Ishikawa (cell line): ENCODE measurements around the gene VPS51.

ENCODE experiments used
- CEBPB ChIP-seq: IDR thresholded peaks from 2 replicates; pipeline ENCODE4 v1.6.1; 2012
- EP300 ChIP-seq: IDR thresholded peaks from 2 replicates; pipeline ENCODE4 v1.6.1; 2012; ENCODE audit warnings: borderline replicate concordance
- FOXM1 ChIP-seq: IDR thresholded peaks from 2 replicates; pipeline ENCODE4 v1.6.1; 2012; ENCODE audit warnings: low read depth, borderline replicate concordance
- RAD21 ChIP-seq: IDR thresholded peaks from 2 replicates; pipeline ENCODE4 v1.6.1; 2012; ENCODE audit warnings: low read depth
- TAF1 ChIP-seq: IDR thresholded peaks from 2 replicates; pipeline ENCODE4 v1.6.1; 2012; ENCODE audit warnings: low read depth, mild to moderate bottlenecking
- TEAD4 ChIP-seq: IDR thresholded peaks from 2 replicates; pipeline ENCODE4 v1.6.1; 2012

- TF ChIP-seq CEBPB (no peak), TAF1 (peak; percentile 69; the same call in 1 of the 2 replicates), FOXM1 (no peak), TEAD4 (no peak), EP300 (0 out of 2 replicates have a peak, but pooled peaks have one; percentile 30), RAD21 (no peak)
Observed at GRCh38 chr11:65134952-65135632, 39.1 kb downstream of the VPS51 start.
